Neural cell (in vitro differentiated cells): ENCODE data around the gene IGF1R.

Experiments used
- CTCF ChIP-seq: fragments of 450-650 bp; IDR thresholded peaks from 2 replicates; pipeline ENCODE4 v1.5.1; 2014; ENCODE audit warnings: antibody characterized with exemption, mild to moderate bottlenecking, moderate library complexity; ENCODE audit not compliant: poor library complexity, severe bottlenecking
- EP300 ChIP-seq: fragments of 450-650 bp; conservative IDR thresholded peaks from 2 replicates; pipeline ENCODE4 v1.6.1; 2014; ENCODE audit warnings: antibody characterized with exemption, mild to moderate bottlenecking, moderate library complexity; ENCODE audit not compliant: poor library complexity, severe bottlenecking
- EZH2 ChIP-seq: fragments of 200-600, 300-800 bp; shearing (Covaris generic), sonication (generic); IDR thresholded peaks from 2 replicates; pipeline ENCODE4 v1.6.1; 2014; ENCODE audit warnings: antibody characterized with exemption, low read length, borderline replicate concordance, mild to moderate bottlenecking; ENCODE audit not compliant: insufficient read depth, poor library complexity, severe bottlenecking
- MXI1 ChIP-seq: fragments of 450-650 bp; conservative IDR thresholded peaks from 2 replicates; pipeline ENCODE4 v1.6.1; 2014; ENCODE audit warnings: antibody characterized with exemption, mild to moderate bottlenecking; ENCODE audit not compliant: poor library complexity, severe bottlenecking
- POLR2AphosphoS5 ChIP-seq: IDR thresholded peaks from 2 replicates; pipeline ENCODE4 v1.6.1; 2012
- RAD21 ChIP-seq: fragments of 450-650 bp; conservative IDR thresholded peaks from 2 replicates; pipeline ENCODE4 v1.6.1; 2014; ENCODE audit warnings: antibody characterized with exemption, mild to moderate bottlenecking, moderate library complexity
- REST ChIP-seq: IDR thresholded peaks from 2 replicates; pipeline ENCODE4 v1.6.1; 2012; ENCODE audit warnings: borderline replicate concordance
- TAF1 ChIP-seq: IDR thresholded peaks from 2 replicates; pipeline ENCODE4 v1.6.1; 2012; ENCODE audit warnings: low read depth

- TF ChIP-seq CTCF = no peak
- TF ChIP-seq MXI1 = no peak
- no peak for TF ChIP-seq POLR2AphosphoS5
- no peak for TF ChIP-seq EP300
- no peak for TF ChIP-seq RAD21
- TF ChIP-seq EZH2 = no peak
- TF ChIP-seq REST = no peak
- TF ChIP-seq TAF1 = no peak
These were observed 258.4 kb downstream of the IGF1R start for GRCh38 chr15:98906712-98907083.
